Astrocyte of the cerebellum (primary cell): Measurements from ENCODE around the gene FASTKD3.
A peak's percentile ranks its signal among the peaks of the same experiment; 100 is the strongest.

Experiments used
- DNase-seq: peaks from one replicate; pipeline ENCODE4 v3.0.0-alpha.2; 2011; ENCODE audit warnings: low read depth
- H3K4me3 ChIP-seq: 2 replicates; pipeline ENCODE4 v1.5.1; 2011; ENCODE audit warnings: mild to moderate bottlenecking, low read depth, low read length, moderate library complexity
- in situ Hi-C: cut with HindIII; loops from 2 replicates; pipeline ENCODE4 v1.10.0; 2017; ENCODE audit warnings: low sequenced_read_pairs
- TF ChIP-seq, protein P1 (sequence below): IDR thresholded peaks from 2 replicates; pipeline ENCODE4 v1.5.1; 2012; ENCODE audit warnings: low read length, low read depth, moderate library complexity, mild to moderate bottlenecking; ENCODE audit errors: missing control alignments

Gene FASTKD3

GRCh38 chr5:7851617-7852289, 17.1 kb downstream of the FASTKD3 start:
- DNase-seq = no peak
- in situ Hi-C loops = no loop called here
- no peak overlapping the region for H3K4me3 ChIP-seq
- TF ChIP-seq, protein P1, sequence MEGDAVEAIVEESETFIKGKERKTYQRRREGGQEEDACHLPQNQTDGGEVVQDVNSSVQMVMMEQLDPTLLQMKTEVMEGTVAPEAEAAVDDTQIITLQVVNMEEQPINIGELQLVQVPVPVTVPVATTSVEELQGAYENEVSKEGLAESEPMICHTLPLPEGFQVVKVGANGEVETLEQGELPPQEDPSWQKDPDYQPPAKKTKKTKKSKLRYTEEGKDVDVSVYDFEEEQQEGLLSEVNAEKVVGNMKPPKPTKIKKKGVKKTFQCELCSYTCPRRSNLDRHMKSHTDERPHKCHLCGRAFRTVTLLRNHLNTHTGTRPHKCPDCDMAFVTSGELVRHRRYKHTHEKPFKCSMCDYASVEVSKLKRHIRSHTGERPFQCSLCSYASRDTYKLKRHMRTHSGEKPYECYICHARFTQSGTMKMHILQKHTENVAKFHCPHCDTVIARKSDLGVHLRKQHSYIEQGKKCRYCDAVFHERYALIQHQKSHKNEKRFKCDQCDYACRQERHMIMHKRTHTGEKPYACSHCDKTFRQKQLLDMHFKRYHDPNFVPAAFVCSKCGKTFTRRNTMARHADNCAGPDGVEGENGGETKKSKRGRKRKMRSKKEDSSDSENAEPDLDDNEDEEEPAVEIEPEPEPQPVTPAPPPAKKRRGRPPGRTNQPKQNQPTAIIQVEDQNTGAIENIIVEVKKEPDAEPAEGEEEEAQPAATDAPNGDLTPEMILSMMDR = no peak

GRCh38 chr5:7851240-7851592, 17.6 kb downstream of the FASTKD3 start:
- DNase-seq = no peak
- in situ Hi-C loops = no loop called here
- peak overlapping the region; percentile 51 for H3K4me3 ChIP-seq
- TF ChIP-seq, protein P1 = no peak

DNA sequence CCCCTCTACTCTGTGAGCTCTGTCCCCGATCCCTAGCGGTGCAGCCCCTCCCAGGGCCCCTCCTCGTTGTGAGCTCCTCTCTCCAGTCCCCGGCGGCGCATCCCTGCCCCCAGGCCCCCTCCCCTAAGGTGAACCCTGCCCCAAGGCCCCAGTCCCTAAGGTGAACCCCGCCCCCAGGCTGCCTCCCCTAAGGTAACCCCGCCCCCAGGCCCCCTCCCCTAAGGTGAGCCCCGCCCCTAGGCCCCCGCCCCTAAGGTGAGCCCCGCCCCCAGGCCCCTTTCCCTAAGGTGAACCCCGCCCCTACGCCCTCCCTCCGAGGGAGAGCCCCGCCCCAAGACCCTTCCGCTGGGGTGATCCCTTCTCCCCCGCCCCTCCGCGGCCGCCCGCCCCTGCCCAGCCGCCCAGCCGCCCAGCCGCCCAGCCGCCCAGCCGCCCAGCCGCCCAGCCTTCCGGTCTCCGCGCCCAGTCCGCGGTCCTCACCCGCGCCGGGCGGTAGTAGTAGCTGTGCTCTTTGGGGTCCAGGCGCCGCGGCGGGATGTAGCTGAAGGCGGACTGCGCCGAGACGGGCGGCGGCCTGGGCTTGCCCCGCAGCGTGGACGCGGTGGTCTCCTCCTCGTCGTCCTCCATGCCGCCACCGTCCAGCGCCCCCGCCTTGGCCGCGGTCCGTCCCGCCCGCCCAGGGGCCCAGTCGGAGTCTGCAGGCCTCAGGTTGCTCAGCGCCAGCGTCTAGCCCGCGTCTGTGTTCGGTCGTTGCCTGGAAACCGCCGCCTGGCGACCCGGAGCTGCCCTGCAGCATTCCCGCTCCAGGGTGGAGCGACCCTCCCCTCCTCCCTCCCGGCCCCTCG, 18.2 kb downstream of the FASTKD3 start, which contains the start of gene CFAP90:
Gene CFAP90, minus strand, starts transcription at position 739 of the 845 bp plus-strand sequence. Its CDS starts 112 bp downstream, at position 627.
- no peak for DNase-seq

DNA sequence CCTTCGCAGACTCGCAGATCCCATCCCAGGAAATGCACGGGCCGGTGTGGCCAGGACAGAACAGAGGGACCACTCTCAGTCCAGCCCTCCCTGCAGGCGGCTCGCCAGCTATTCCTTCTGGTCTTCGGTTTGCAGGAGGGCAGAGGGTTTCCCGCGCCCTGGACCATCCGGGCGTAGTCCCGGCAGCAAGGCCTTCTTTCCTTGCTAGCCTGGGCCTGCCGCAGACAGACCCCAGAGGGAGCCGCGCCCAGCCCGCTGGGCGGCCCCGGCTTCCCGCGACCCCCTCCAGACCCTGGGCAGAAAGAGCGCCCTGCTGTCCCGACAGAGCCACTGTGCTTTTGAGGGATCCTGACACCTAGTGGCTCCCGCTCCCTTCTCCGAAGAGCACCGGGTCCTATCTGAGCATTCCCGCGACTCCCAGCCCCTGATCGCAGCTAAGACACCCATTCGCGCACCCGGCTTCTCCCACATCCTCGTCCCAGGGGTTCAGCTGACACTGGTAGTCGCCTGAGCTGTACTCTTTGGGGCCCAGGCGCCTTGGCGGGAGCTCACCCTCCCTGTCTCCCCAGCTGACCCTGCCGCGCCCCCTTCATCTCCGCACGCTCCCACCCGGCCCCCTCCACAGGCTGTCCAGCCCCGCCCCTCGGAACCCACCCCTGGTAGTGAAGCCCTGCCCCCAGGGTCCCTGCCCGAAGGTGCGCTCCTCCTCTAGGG, 19.0 kb downstream of the FASTKD3 start:
- TF ChIP-seq, protein P1 = no peak
- DNase-seq = no peak
- peak overlapping the region; percentile 51 for H3K4me3 ChIP-seq
- in situ Hi-C loops = no loop called here

More for the DNA sequence above, 18.2 kb downstream of the FASTKD3 start, which contains the start of gene CFAP90:
- TF ChIP-seq, protein P1 = peak; percentile 64
- peak within 1 kb of the TSS; percentile 51 for H3K4me3 ChIP-seq
- in situ Hi-C loops = no loop called here

DNA sequence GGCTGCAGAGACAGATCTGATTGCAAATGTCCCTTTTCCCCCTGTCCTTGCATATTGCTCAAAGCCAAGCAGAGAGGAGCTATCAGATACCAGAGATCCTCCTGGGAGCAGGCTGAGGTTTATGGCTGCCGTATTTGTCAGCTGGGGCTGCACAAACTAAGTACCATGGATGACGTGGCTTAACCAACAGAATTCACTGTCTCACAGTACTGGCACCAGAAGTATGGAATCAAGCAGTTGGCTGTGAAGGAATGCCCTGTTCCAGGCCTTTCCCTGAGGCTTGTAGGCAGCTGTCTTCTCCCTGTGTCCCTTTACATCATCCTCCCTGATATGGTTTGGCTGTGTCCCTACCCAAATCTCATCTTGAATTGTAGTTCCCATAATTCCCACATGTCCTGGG, 20.5 kb downstream of the FASTKD3 start:
- TF ChIP-seq, protein P1 = no peak
- DNase-seq = no peak
- in situ Hi-C loops = no loop called here
- H3K4me3 ChIP-seq = no peak overlapping the region

GRCh38 chr5:7846327-7846726, 22.5 kb downstream of the FASTKD3 start:
- H3K4me3 ChIP-seq = no peak overlapping the region
- TF ChIP-seq, protein P1 = no peak
- in situ Hi-C loops = no loop called here
- no peak for DNase-seq
